ENCODE results near the gene CAB39L. TPM values are rescaled to one million over a fixed set of nuclear protein-coding genes. Genes with fewer than 3 reads are reported as not detected.
"Not testable (repeated sequence)": the region's sequence is repeated elsewhere in the genome, so short reads cannot be mapped to it uniquely, and the experiment has no call there.

The CAB39L gene
- total RNA-seq, 2 donors from 2014 or later, result 24.9 to 39.3 TPM

- no peak for DNase-seq (ENCODE audit: low spot score)
- intact Hi-C loops (cut with DNase I), result no loop called here
These were observed 86.2 kb downstream of the CAB39L start for GRCh38 chr13:49357694-49358093.

GRCh38 chr13:49356223-49356622, 87.6 kb downstream of the CAB39L start:
- intact Hi-C loops (cut with DNase I), result no loop called here
- DNase-seq (ENCODE audit: low spot score), result no peak

- intact Hi-C loops (cut with DNase I), result no loop called here
- no peak for DNase-seq (ENCODE audit: low spot score)
These were observed 89.1 kb downstream of the CAB39L start for GRCh38 chr13:49354719-49355118.

GRCh38 chr13:49353908-49354307, 90.0 kb downstream of the CAB39L start:
- no peak for DNase-seq (ENCODE audit: low spot score)
- intact Hi-C loops (cut with DNase I), result no loop called here

- no peak for DNase-seq (ENCODE audit: low spot score)
- intact Hi-C loops (cut with DNase I), result no loop called here
These were observed 92.0 kb downstream of the CAB39L start for GRCh38 chr13:49351871-49352270.

- intact Hi-C loops (cut with DNase I), result no loop called here
- no peak for DNase-seq (ENCODE audit: low spot score)
These were observed 95.1 kb downstream of the CAB39L start for GRCh38 chr13:49348751-49349150.

GRCh38 chr13:49347650-49348385, 96.0 kb downstream of the CAB39L start:
- intact Hi-C loops (cut with DNase I), result no loop called here
- no peak for DNase-seq (ENCODE audit: low spot score)

GRCh38 chr13:49346460-49346859, 97.4 kb downstream of the CAB39L start:
- DNase-seq (ENCODE audit: low spot score), result no peak
- intact Hi-C loops (cut with DNase I), result no loop called here

- DNase-seq (ENCODE audit: low spot score), result no peak
- intact Hi-C loops (cut with DNase I), result no loop called here
These were observed 100.1 kb downstream of the CAB39L start for GRCh38 chr13:49343731-49344130.

GRCh38 chr13:49343255-49343654, 100.6 kb downstream of the CAB39L start:
- intact Hi-C loops (cut with DNase I), result no loop called here
- no peak for DNase-seq (ENCODE audit: low spot score)

GRCh38 chr13:49342454-49342853, 101.4 kb downstream of the CAB39L start:
- no peak for DNase-seq (ENCODE audit: low spot score)
- intact Hi-C loops (cut with DNase I), result no loop called here

GRCh38 chr13:49341941-49342340, 101.9 kb downstream of the CAB39L start:
- intact Hi-C loops (cut with DNase I), result no loop called here

GRCh38 chr13:49341517-49341916, 102.3 kb downstream of the CAB39L start:
- no peak for DNase-seq (ENCODE audit: low spot score)
- intact Hi-C loops (cut with DNase I), result no loop called here

More at GRCh38 chr13:49341941-49342340, 101.9 kb downstream of the CAB39L start:
- DNase-seq (ENCODE audit: low spot score), result no peak

GRCh38 chr13:49340161-49340560, 103.7 kb downstream of the CAB39L start:
- no peak for DNase-seq (ENCODE audit: low spot score)
- intact Hi-C loops (cut with DNase I), result no loop called here

GRCh38 chr13:49336655-49337054, 107.2 kb downstream of the CAB39L start:
- intact Hi-C loops (cut with DNase I), result no loop called here
- DNase-seq (ENCODE audit: low spot score), result no peak

GRCh38 chr13:49330546-49330864, 113.4 kb downstream of the CAB39L start:
- no peak for DNase-seq (ENCODE audit: low spot score)
- intact Hi-C loops (cut with DNase I), result loop anchor here in 1 of 2 donors (5.0 kb wide), 1 partner anchor 1542 kb away; no protein-coding TSS in a partner anchor

- intact Hi-C loops (cut with DNase I), result loop anchor here in 1 of 2 donors (5.0 kb wide), 1 partner anchor 1542 kb away; no protein-coding TSS in a partner anchor
- no peak for DNase-seq (ENCODE audit: low spot score)
These were observed 113.9 kb downstream of the CAB39L start for GRCh38 chr13:49329831-49330545.

GRCh38 chr13:49327145-49327544, 116.7 kb downstream of the CAB39L start:
- DNase-seq (ENCODE audit: low spot score); intact Hi-C loops (cut with DNase I): not testable (repeated sequence)

- DNase-seq (ENCODE audit: low spot score), result no peak
- intact Hi-C loops (cut with DNase I), result no loop called here
These were observed 117.5 kb downstream of the CAB39L start for GRCh38 chr13:49326222-49326917.

GRCh38 chr13:49323344-49323743, 120.5 kb downstream of the CAB39L start:
- no peak for DNase-seq (ENCODE audit: low spot score)
- intact Hi-C loops (cut with DNase I), result no loop called here
